Esophagus squamous epithelium (tissue), 4 donors: Measurements from ENCODE around the gene FAM149B1.

Experiments
- POLR2A ChIP-seq, 4 donors: fragments of 450-650 bp; IDR thresholded peaks; one replicate each; pipeline ENCODE4 v1.6.1; 2017; ENCODE audit warnings: antibody characterized with exemption in 4 of 4, mild to moderate bottlenecking in 4 of 4, moderate library complexity in 3 of 4
- TF ChIP-seq, protein P1 (sequence below), 6 experiments: fragments of 450-650 bp in 4 of 6; fragments of 200-600 bp in 2 of 6; sonication (generic) in 2 of 6; IDR thresholded peaks; one replicate each; pipeline ENCODE4 v1.5.1; 2016 to 2019; ENCODE audit warnings: antibody characterized with exemption in 6 of 6, mild to moderate bottlenecking in 4 of 6, moderate library complexity in 4 of 6

DNA sequence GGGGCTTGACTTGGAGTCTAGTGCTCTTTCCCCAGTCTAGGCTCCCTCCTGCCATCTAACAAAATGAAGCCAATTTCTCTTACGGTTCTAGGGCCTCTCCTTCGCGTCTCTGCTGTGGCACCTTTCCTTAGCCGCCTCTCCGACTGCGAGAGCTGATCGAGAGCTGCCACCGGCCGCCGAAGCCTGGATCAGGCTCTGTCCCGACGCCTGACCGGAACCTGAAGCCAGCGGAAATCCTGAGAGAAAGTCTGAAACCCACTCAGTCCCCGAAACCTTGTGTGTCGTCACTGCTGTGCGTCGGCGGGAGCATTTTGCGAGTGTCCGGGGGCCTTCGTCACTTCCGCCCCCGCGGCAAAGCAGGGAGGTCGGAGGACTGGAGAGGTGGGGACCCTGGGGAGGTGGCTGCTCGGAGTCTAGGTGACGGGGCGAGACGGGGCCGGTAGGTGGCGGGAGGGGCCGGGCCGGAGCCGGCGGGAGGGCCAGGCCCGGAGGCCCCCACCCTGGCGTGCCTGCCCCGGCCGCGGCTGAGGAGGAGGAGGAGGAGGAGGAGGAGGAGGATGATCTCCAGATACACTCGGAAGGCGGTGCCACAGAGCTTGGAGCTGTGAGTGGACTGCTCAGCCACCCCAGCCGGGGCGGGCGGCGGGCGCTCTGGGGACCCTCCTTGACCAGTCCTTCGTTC lies at the start of gene FAM149B1, which contains the start of gene ECD:
- TF ChIP-seq, protein P1, sequence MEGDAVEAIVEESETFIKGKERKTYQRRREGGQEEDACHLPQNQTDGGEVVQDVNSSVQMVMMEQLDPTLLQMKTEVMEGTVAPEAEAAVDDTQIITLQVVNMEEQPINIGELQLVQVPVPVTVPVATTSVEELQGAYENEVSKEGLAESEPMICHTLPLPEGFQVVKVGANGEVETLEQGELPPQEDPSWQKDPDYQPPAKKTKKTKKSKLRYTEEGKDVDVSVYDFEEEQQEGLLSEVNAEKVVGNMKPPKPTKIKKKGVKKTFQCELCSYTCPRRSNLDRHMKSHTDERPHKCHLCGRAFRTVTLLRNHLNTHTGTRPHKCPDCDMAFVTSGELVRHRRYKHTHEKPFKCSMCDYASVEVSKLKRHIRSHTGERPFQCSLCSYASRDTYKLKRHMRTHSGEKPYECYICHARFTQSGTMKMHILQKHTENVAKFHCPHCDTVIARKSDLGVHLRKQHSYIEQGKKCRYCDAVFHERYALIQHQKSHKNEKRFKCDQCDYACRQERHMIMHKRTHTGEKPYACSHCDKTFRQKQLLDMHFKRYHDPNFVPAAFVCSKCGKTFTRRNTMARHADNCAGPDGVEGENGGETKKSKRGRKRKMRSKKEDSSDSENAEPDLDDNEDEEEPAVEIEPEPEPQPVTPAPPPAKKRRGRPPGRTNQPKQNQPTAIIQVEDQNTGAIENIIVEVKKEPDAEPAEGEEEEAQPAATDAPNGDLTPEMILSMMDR (IDR thresholded peaks at IDR 0.05), result peak in 3 of 6 experiments; percentile 24 to 56 (median 48)
- TF ChIP-seq POLR2A (IDR thresholded peaks at IDR 0.05), result peak in 3 of 4 donors; percentile 88 to 94 (median 92)
